ENCODE data around the gene PPARG. TPM values are rescaled to one million over a fixed set of nuclear protein-coding genes. Genes with fewer than 3 reads are reported as not detected.
"Not testable (repeated sequence)": the region's sequence is repeated elsewhere in the genome, so short reads cannot be mapped to it uniquely, and the experiment has no call there.

PPARG gene
- total and polyA plus RNA-seq, 2 of the 13 experiments (the other 11 are each of a cell fraction or from before 2014, with no cell fraction given): 13.9 to 58.3 TPM

GRCh38 chr3:12384451-12385233 lies 95.8 kb downstream of the PPARG start:
- Histone ChIP-seq H3K79me2 (ENCODE audit: insufficient read depth, low read length) (no peaks in the 10 kb centered on the region), H4K20me1 (ENCODE audit: insufficient read depth, low read length) (no peaks in the 10 kb centered on the region), H3K27ac (ENCODE audit: extremely low read length, insufficient read depth, low read length) (no peak overlapping the region), H3K4me1 (ENCODE audit: insufficient read depth, low read length) (peaks cover 7% of the 10 kb centered on the region; the same call in 1 of the 2 replicates), H3K36me3 (replicated peaks in 1 of 2; ENCODE audit: control insufficient read depth in 1 of 2, insufficient read depth in 2 of 2, low read length in 2 of 2) (peaks cover 0 to 24% of the 10 kb centered on the region in 2 experiments; a peak in 3 of 5 replicates), H3K9ac (ENCODE audit: insufficient read depth, low read depth, low read length) (no peak overlapping the region), H3K4me2 (ENCODE audit: low read depth, low read length) (no peak overlapping the region), H2AFZ (ENCODE audit: low read length) (no peak overlapping the region), H3K27me3 (ENCODE audit: control insufficient read depth in 1 of 2, insufficient read depth in 2 of 2, low read length in 2 of 2) (no peaks in the 10 kb centered on the region), H3K9me3 (ENCODE audit: low read length) (no peaks in the 10 kb centered on the region), H3K4me3 (replicated peaks in 1 of 3; ENCODE audit: insufficient read depth in 1 of 3, low read depth in 2 of 3, low read length in 3 of 3) (no peak overlapping the region)
- WGBS (ENCODE audit: low lambda C conversion rate): 97% methylated on average over 1 of the region's 1 CpG
- intact Hi-C loops (cut with micrococcal nuclease; ENCODE audit: unreplicated experiment): no loop called here
- POLR2A ChIA-PET: no interaction called here
- CTCF ChIA-PET (ENCODE audit: low intra/inter-chr PET ratio, low total read pairs): no interaction called here
- no peak for TF ChIP-seq KDM5A (IDR thresholded peaks at IDR 0.05; ENCODE audit: borderline replicate concordance, low read length)
- BruUV-seq (replicated peaks): no TSS peak
- no peak for DNase-seq (ENCODE audit: low spot score)
- ATAC-seq: no peak
- no peak for FAIRE-seq
- in situ Hi-C loops (cut with HindIII; ENCODE audit: extremely low pct_ligation_motif_present, low pct_unique_long_range_greater_than_20kb): no loop called here

- H3K79me2 ChIP-seq (ENCODE audit: insufficient read depth, low read length); BruUV-seq (replicated peaks); H3K9ac ChIP-seq (ENCODE audit: insufficient read depth, low read depth, low read length); H4K20me1 ChIP-seq (ENCODE audit: insufficient read depth, low read length); CTCF ChIA-PET (ENCODE audit: low intra/inter-chr PET ratio, low total read pairs); H3K36me3 ChIP-seq (replicated peaks in 1 of 2; ENCODE audit: control insufficient read depth in 1 of 2, insufficient read depth in 2 of 2, low read length in 2 of 2); in situ Hi-C loops (cut with HindIII; ENCODE audit: extremely low pct_ligation_motif_present, low pct_unique_long_range_greater_than_20kb); H3K4me1 ChIP-seq (ENCODE audit: insufficient read depth, low read length); FAIRE-seq; H2AFZ ChIP-seq (ENCODE audit: low read length); H3K9me3 ChIP-seq (ENCODE audit: low read length); H3K4me3 ChIP-seq (replicated peaks in 1 of 3; ENCODE audit: insufficient read depth in 1 of 3, low read depth in 2 of 3, low read length in 3 of 3); H3K27ac ChIP-seq (ENCODE audit: extremely low read length, insufficient read depth, low read length); DNase-seq (ENCODE audit: low spot score); ATAC-seq; POLR2A ChIA-PET; H3K4me2 ChIP-seq (ENCODE audit: low read depth, low read length); H3K27me3 ChIP-seq (ENCODE audit: control insufficient read depth in 1 of 2, insufficient read depth in 2 of 2, low read length in 2 of 2); intact Hi-C loops (cut with micrococcal nuclease; ENCODE audit: unreplicated experiment): not testable (repeated sequence)
- 98% methylated on average over 4 of the region's 4 CpGs for WGBS (ENCODE audit: low lambda C conversion rate)
Observed at GRCh38 chr3:12386514-12387291, 97.8 kb downstream of the PPARG start.

All from HepG2 (cell line).